Measurements from ENCODE around the gene C16orf96. TPM values are rescaled to one million over a fixed set of nuclear protein-coding genes. Genes with fewer than 3 reads are reported as not detected.

The C16orf96 gene
- total and polyA plus RNA-seq, 2 of the 13 experiments (the other 11 are each of a cell fraction or from before 2014, with no cell fraction given): 0.03 TPM; not detected in 1

DNA sequence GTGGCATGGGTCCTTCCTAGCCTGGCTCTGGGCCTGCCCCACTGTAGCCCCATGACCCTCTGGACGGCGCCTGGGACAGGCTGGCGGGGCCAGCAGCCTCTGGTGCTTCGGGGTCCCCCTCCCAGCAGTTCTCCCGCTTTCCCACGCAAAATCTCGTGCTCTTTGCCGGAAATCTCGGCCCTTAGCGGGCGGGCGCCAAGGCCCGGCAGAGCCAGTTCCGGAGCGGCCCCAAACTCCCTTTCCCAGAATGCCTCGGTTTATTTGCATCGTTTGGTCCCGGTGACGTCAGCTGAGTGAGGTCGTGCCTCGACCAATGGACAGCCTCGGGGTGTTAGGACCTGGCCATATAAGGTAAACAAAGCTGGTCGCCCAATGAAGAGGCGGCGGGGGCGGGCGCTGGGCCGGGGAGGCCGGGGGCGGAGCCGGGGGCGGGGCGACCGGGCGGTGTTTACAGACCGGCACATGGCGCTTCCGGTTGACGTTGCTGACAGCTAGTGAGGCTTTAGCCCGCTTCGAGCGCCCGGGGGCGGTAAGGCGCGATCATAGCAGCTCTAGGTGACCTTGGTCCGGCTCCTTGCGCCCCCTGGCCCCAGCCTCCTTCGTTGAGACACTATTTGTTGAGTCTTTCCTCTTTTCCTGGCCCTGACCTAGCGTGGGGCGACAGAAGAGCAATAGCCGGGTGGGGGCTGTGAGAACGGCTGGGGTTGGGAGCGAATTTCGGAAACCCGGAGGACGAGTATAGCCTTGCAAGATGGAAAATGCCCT, 60.1 kb downstream of the C16orf96 start (continued):
- TF ChIP-seq, protein P1, sequence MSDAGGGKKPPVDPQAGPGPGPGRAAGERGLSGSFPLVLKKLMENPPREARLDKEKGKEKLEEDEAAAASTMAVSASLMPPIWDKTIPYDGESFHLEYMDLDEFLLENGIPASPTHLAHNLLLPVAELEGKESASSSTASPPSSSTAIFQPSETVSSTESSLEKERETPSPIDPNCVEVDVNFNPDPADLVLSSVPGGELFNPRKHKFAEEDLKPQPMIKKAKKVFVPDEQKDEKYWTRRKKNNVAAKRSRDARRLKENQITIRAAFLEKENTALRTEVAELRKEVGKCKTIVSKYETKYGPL (CRISPR knock-in tag; IDR thresholded peaks at IDR 0.05): no peak
- TF ChIP-seq ZBTB44 (CRISPR knock-in tag; IDR thresholded peaks at IDR 0.05) (no peak), MXD1 (CRISPR knock-in tag; IDR thresholded peaks at IDR 0.05) (peak; percentile 37; the same call in 1 of the 2 replicates), ZUFSP (CRISPR knock-in tag; IDR thresholded peaks at IDR 0.05; ENCODE audit: borderline replicate concordance) (no peak), PAWR (CRISPR knock-in tag; IDR thresholded peaks at IDR 0.05; ENCODE audit: borderline replicate concordance) (no peak), CTCF (CRISPR knock-in tag; IDR thresholded peaks at IDR 0.05) (peak; percentile 78), ZNF136 (CRISPR knock-in tag; IDR thresholded peaks at IDR 0.05; ENCODE audit: low read depth) (no peak), SATB2 (CRISPR knock-in tag; IDR thresholded peaks at IDR 0.05) (no peak), ZNF737 (CRISPR knock-in tag; IDR thresholded peaks at IDR 0.05; ENCODE audit: borderline replicate concordance) (no peak), ATF2 (CRISPR knock-in tag; IDR thresholded peaks at IDR 0.05) (peak; percentile 79; the same call in 1 of the 2 replicates)
- TF ChIP-seq, protein P2, sequence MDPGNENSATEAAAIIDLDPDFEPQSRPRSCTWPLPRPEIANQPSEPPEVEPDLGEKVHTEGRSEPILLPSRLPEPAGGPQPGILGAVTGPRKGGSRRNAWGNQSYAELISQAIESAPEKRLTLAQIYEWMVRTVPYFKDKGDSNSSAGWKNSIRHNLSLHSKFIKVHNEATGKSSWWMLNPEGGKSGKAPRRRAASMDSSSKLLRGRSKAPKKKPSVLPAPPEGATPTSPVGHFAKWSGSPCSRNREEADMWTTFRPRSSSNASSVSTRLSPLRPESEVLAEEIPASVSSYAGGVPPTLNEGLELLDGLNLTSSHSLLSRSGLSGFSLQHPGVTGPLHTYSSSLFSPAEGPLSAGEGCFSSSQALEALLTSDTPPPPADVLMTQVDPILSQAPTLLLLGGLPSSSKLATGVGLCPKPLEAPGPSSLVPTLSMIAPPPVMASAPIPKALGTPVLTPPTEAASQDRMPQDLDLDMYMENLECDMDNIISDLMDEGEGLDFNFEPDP (CRISPR knock-in tag; conservative IDR thresholded peaks at IDR 0.05): no peak
- TF ChIP-seq, protein P3, sequence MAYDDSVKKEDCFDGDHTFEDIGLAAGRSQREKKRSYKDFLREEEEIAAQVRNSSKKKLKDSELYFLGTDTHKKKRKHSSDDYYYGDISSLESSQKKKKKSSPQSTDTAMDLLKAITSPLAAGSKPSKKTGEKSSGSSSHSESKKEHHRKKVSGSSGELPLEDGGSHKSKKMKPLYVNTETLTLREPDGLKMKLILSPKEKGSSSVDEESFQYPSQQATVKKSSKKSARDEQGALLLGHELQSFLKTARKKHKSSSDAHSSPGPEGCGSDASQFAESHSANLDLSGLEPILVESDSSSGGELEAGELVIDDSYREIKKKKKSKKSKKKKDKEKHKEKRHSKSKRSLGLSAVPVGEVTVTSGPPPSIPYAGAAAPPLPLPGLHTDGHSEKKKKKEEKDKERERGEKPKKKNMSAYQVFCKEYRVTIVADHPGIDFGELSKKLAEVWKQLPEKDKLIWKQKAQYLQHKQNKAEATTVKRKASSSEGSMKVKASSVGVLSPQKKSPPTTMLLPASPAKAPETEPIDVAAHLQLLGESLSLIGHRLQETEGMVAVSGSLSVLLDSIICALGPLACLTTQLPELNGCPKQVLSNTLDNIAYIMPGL (CRISPR knock-in tag; IDR thresholded peaks at IDR 0.05; ENCODE audit: borderline replicate concordance in 1 of 2, low read depth in 1 of 2): peak; percentile 84 to 88
- TF ChIP-seq, protein P4, sequence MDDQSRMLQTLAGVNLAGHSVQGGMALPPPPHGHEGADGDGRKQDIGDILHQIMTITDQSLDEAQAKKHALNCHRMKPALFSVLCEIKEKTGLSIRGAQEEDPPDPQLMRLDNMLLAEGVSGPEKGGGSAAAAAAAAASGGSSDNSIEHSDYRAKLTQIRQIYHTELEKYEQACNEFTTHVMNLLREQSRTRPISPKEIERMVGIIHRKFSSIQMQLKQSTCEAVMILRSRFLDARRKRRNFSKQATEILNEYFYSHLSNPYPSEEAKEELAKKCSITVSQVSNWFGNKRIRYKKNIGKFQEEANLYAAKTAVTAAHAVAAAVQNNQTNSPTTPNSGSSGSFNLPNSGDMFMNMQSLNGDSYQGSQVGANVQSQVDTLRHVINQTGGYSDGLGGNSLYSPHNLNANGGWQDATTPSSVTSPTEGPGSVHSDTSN (CRISPR knock-in tag; IDR thresholded peaks at IDR 0.05; ENCODE audit: borderline replicate concordance): 0 out of 2 replicates have a peak, but pooled peaks have one; percentile 49

All from HepG2 (cell line).